GM12878 (cell line): ENCODE results near the gene ATXN2. TPM values are rescaled to one million over a fixed set of nuclear protein-coding genes. Genes with fewer than 3 reads are reported as not detected.

ENCODE experiments used
- ATAC-seq: fragments of 200-7000 bp; cut with Tn5 transposase; 3 replicates; pipeline ENCODE4 v1.9.1; 2020; ENCODE audit warnings: mild to moderate bottlenecking, moderate library complexity
- BruUV-seq: library from RNA; stranded (reverse); fragments of 400-500 nt; replicated peaks from 2 replicates; lab custom pipeline; 2021; lab: Mats Ljungman, UMichigan
- CTCF ChIA-PET: fragments of 300-600 bp; sonication (Branson Sonifier 250); formaldehyde crosslinking; extraction: SDS; loops from one replicate; lab custom pipeline; 2021; ENCODE audit warnings: inconsistent platforms; lab: Yijun Ruan, JAX
- POLR2A ChIA-PET: fragments of 350-600 bp; formaldehyde crosslinking; extraction: SDS; loops from one replicate; lab custom pipeline; 2021; ENCODE audit warnings: inconsistent platforms; lab: Charles Lee
- RAD21 ChIA-PET: fragments of 300-600 bp; sonication (Branson Sonifier 250); formaldehyde crosslinking; loops from one replicate; lab custom pipeline; 2023; ENCODE audit warnings: antibody characterized with exemption; ENCODE audit not compliant: unreplicated experiment; lab: Charles Lee
- SMC1A ChIA-PET: fragments of 300-600 bp; sonication (Branson Sonifier 250); formaldehyde crosslinking; loops from one replicate; lab custom pipeline; 2023; ENCODE audit not compliant: unreplicated experiment, uncharacterized antibody; lab: Charles Lee
- DNase-seq: peaks from one replicate; pipeline ENCODE4 v3.0.0-alpha.2; 2011; ENCODE audit warnings: low read depth, low spot score
- FAIRE-seq: peaks from 3 replicates; lab custom pipeline; 2011; peaks lifted over from hg19 to GRCh38; lab: Jason Lieb, UNC
- H2AFZ ChIP-seq: 2 replicates; pipeline ENCODE4 v1.6.0; 2011; ENCODE audit warnings: low read depth, low read length, control low read depth; ENCODE audit not compliant: control insufficient read depth
- H3K27ac ChIP-seq: 2 replicates; pipeline ENCODE4 v1.5.1; 2011; ENCODE audit warnings: control low read depth; ENCODE audit not compliant: control insufficient read depth, insufficient read depth
- H3K27me3 ChIP-seq, 2 experiments: replicated peaks in 1 of 2; 2 replicates each; pipeline versions ENCODE4 v1.6.0 to v1.6.1; 2011; ENCODE audit warnings: low read length in 1 of 2; ENCODE audit not compliant: control insufficient read depth in 2 of 2, insufficient read depth in 2 of 2
- H3K36me3 ChIP-seq, 2 experiments: 2 replicates each; pipeline ENCODE4 v1.5.1; 2011; ENCODE audit warnings: low read length in 1 of 2; ENCODE audit not compliant: control insufficient read depth in 2 of 2, insufficient read depth in 2 of 2
- H3K4me1 ChIP-seq: 2 replicates; pipeline ENCODE4 v1.6.1; 2011; ENCODE audit warnings: mild to moderate bottlenecking, low read length, moderate library complexity, mixed read lengths; ENCODE audit not compliant: control insufficient read depth, insufficient read depth
- H3K4me2 ChIP-seq: 2 replicates; pipeline ENCODE4 v1.6.0; 2011; ENCODE audit warnings: control low read depth; ENCODE audit not compliant: control insufficient read depth, insufficient read depth
- H3K4me3 ChIP-seq: fragments of 200-600 bp; sonication (generic); 2 replicates; pipeline ENCODE4 v1.5.1; 2016
- H3K79me2 ChIP-seq: 2 replicates; pipeline ENCODE4 v1.6.0; 2011; ENCODE audit warnings: low read length; ENCODE audit not compliant: control insufficient read depth, insufficient read depth
- H3K9ac ChIP-seq: 2 replicates; pipeline ENCODE4 v1.8.0; 2011; ENCODE audit warnings: low read length, control low read depth, mixed read lengths; ENCODE audit not compliant: control insufficient read depth, insufficient read depth
- H3K9me3 ChIP-seq: replicated peaks from 3 replicates; pipeline ENCODE4 v1.5.1; 2011; ENCODE audit warnings: mild to moderate bottlenecking, low read length; ENCODE audit not compliant: control insufficient read depth, insufficient read depth
- H4K20me1 ChIP-seq: 2 replicates; pipeline ENCODE4 v1.6.0; 2011; ENCODE audit not compliant: control insufficient read depth, insufficient read depth
- ASH2L ChIP-seq: fragments of 300-600, 200-600 bp; sonication (generic); IDR thresholded peaks from 2 replicates; pipeline ENCODE4 v1.6.1; 2017; ENCODE audit warnings: low read depth, mild to moderate bottlenecking, borderline replicate concordance
- ATF7 ChIP-seq: fragments of 450-650 bp; IDR thresholded peaks from 2 replicates; pipeline ENCODE4 v1.6.1; 2016; ENCODE audit warnings: low read depth, mild to moderate bottlenecking
- EED ChIP-seq: sonication (generic); IDR thresholded peaks from 2 replicates; pipeline ENCODE4 v1.6.1; 2016; ENCODE audit warnings: antibody characterized with exemption, low read depth
- MEF2A ChIP-seq: IDR thresholded peaks from 2 replicates; pipeline ENCODE4 v1.6.1; 2011; ENCODE audit warnings: low read depth, mild to moderate bottlenecking, low read length, moderate library complexity; ENCODE audit not compliant: insufficient read depth
- MXI1 ChIP-seq: fragments of 150-350 bp; IDR thresholded peaks from 2 replicates; pipeline ENCODE4 v1.6.1; 2011; ENCODE audit warnings: low read depth, mild to moderate bottlenecking, inconsistent platforms, low read length, improper control_type of control experiment
- POLR2A ChIP-seq: IDR thresholded peaks from 2 replicates; pipeline ENCODE4 v1.6.1; 2011; ENCODE audit warnings: low read depth, mild to moderate bottlenecking, low read length
- SIX5 ChIP-seq: IDR thresholded peaks from 2 replicates; pipeline ENCODE4 v1.6.1; 2011; ENCODE audit warnings: mild to moderate bottlenecking, low read depth, low read length, moderate library complexity; ENCODE audit not compliant: severe bottlenecking
- WGBS: methylation state at CpG from one replicate; pipeline ENCODE4 v1.1.6; 2016; ENCODE audit warnings: low lambda C conversion rate; ENCODE audit not compliant: insufficient replicate concordance, insufficient coverage; ENCODE audit errors: missing lambda C conversion rate; 5-methylcytosine and 5-hydroxymethylcytosine counted together
- in situ Hi-C: fragments of 300-500 bp; cut with MboI; formaldehyde crosslinking; loops from 9 replicates; pipeline ENCODE4 v1.14.3; 2018; ENCODE audit warnings: mixed read lengths
- intact Hi-C: fragments of 100-400 bp; cut with micrococcal nuclease; formaldehyde crosslinking; loops from one replicate; pipeline ENCODE4 v1.14.2; 2022; ENCODE audit not compliant: unreplicated experiment
- polyA plus RNA-seq, 11 experiments: library from polyadenylated mRNA; depleted of rRNA in 4 of 11; unstranded in 6 of 11; stranded (reverse) in 5 of 11; fragments of >200 nt; fragmentation: Nextera tagmentation in 4 of 11; fragmentation: Illumina TruSeq in 1 of 11; extraction: Ambion mirVana in 4 of 11; extraction: Trizol in 1 of 11; gene quantifications; 1 replicate in 1 of 11; 2 replicates in 10 of 11; pipeline versions ENCODE4 v1.2.1 to v1.2.3, GENCODE V29; 2011 to 2016; ENCODE audit warnings: inconsistent platforms in 2 of 11, missing spikeins in 2 of 11, low read depth in 1 of 11
- total RNA-seq, 4 experiments: library from RNA; depleted of rRNA in 3 of 4; stranded (reverse); fragments of >200 nt in 3 of 4; fragmentation: Illumina TruSeq in 1 of 4; extraction: Trizol in 1 of 4; gene quantifications; 2 replicates each; pipeline versions ENCODE4 v1.2.1 to v1.2.3, GENCODE V29; 2013 to 2021
- TF ChIP-seq, protein P1 (sequence below): fragments of 450-650 bp; IDR thresholded peaks from 2 replicates; pipeline ENCODE4 v1.6.1; 2018; ENCODE audit warnings: borderline replicate concordance, mild to moderate bottlenecking; ENCODE audit not compliant: partially characterized antibody
- TF ChIP-seq, protein P2 (sequence below): fragments of 450-650 bp; IDR thresholded peaks from 2 replicates; pipeline ENCODE4 v1.6.1; 2017; ENCODE audit warnings: mild to moderate bottlenecking
- TF ChIP-seq, protein P3 (sequence below): fragments of 450-650 bp; formaldehyde crosslinking; IDR thresholded peaks from 2 replicates; pipeline ENCODE4 v1.5.0; 2022; ENCODE audit warnings: mild to moderate bottlenecking, missing genetic modification characterization
- TF ChIP-seq, protein P4 (sequence below): IDR thresholded peaks from 2 replicates; pipeline ENCODE4 v1.6.1; 2011; ENCODE audit warnings: low read depth, low read length, improper control_type of control experiment, borderline replicate concordance

ATXN2 gene
- total and polyA plus RNA-seq, 10 of the 15 experiments (the other 5 are each of a cell fraction or from before 2014, with no cell fraction given), result 8.8 to 31.5 (median 19.0) TPM

DNA sequence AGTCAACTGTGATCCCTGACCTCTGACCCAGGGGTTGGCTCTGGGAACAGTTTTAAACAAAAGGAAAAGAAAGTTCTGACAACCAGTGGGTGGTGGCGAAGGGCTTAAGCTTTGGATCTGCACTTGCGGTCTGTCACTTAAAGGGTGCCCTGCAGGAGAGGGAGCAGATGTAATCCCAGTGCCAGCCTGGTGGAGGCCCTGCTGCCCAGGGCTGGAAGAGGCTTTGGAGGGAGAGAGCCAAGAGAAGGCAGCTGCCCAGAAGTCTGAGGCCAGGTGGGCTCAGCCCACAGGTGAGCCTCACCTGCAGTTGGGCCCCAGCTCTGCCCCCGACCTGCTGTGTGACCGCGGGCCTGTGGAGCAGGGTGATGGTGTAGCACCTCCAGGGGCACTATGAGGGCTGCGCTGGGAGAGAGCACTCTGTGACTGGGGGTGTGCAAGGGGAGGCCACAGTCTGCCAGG is 174.3 kb downstream of the ATXN2 start:
- in situ Hi-C loops, result loop anchor here (25.0 kb wide), 1 partner anchor 1787 kb away; the partner anchor contains the start of gene TPCN1
- no peak for TF ChIP-seq MXI1
- no peak for TF ChIP-seq EED
- TF ChIP-seq, protein P1, sequence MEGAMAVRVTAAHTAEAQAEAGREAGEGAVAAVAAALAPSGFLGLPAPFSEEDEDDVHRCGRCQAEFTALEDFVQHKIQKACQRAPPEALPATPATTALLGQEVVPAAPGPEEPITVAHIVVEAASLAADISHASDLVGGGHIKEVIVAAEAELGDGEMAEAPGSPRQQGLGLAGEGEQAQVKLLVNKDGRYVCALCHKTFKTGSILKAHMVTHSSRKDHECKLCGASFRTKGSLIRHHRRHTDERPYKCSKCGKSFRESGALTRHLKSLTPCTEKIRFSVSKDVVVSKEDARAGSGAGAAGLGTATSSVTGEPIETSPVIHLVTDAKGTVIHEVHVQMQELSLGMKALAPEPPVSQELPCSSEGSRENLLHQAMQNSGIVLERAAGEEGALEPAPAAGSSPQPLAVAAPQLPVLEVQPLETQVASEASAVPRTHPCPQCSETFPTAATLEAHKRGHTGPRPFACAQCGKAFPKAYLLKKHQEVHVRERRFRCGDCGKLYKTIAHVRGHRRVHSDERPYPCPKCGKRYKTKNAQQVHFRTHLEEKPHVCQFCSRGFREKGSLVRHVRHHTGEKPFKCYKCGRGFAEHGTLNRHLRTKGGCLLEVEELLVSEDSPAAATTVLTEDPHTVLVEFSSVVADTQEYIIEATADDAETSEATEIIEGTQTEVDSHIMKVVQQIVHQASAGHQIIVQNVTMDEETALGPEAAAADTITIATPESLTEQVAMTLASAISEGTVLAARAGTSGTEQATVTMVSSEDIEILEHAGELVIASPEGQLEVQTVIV, result no peak
- no peak for TF ChIP-seq SIX5
- TF ChIP-seq, protein P2, sequence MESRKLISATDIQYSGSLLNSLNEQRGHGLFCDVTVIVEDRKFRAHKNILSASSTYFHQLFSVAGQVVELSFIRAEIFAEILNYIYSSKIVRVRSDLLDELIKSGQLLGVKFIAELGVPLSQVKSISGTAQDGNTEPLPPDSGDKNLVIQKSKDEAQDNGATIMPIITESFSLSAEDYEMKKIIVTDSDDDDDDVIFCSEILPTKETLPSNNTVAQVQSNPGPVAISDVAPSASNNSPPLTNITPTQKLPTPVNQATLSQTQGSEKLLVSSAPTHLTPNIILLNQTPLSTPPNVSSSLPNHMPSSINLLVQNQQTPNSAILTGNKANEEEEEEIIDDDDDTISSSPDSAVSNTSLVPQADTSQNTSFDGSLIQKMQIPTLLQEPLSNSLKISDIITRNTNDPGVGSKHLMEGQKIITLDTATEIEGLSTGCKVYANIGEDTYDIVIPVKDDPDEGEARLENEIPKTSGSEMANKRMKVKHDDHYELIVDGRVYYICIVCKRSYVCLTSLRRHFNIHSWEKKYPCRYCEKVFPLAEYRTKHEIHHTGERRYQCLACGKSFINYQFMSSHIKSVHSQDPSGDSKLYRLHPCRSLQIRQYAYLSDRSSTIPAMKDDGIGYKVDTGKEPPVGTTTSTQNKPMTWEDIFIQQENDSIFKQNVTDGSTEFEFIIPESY, result no peak
- TF ChIP-seq, protein P3, sequence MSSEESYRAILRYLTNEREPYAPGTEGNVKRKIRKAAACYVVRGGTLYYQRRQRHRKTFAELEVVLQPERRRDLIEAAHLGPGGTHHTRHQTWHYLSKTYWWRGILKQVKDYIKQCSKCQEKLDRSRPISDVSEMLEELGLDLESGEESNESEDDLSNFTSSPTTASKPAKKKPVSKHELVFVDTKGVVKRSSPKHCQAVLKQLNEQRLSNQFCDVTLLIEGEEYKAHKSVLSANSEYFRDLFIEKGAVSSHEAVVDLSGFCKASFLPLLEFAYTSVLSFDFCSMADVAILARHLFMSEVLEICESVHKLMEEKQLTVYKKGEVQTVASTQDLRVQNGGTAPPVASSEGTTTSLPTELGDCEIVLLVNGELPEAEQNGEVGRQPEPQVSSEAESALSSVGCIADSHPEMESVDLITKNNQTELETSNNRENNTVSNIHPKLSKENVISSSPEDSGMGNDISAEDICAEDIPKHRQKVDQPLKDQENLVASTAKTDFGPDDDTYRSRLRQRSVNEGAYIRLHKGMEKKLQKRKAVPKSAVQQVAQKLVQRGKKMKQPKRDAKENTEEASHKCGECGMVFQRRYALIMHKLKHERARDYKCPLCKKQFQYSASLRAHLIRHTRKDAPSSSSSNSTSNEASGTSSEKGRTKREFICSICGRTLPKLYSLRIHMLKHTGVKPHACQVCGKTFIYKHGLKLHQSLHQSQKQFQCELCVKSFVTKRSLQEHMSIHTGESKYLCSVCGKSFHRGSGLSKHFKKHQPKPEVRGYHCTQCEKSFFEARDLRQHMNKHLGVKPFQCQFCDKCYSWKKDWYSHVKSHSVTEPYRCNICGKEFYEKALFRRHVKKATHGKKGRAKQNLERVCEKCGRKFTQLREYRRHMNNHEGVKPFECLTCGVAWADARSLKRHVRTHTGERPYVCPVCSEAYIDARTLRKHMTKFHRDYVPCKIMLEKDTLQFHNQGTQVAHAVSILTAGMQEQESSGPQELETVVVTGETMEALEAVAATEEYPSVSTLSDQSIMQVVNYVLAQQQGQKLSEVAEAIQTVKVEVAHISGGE, result no peak
- peak; percentile 45 for TF ChIP-seq POLR2A
- TF ChIP-seq, protein P4, sequence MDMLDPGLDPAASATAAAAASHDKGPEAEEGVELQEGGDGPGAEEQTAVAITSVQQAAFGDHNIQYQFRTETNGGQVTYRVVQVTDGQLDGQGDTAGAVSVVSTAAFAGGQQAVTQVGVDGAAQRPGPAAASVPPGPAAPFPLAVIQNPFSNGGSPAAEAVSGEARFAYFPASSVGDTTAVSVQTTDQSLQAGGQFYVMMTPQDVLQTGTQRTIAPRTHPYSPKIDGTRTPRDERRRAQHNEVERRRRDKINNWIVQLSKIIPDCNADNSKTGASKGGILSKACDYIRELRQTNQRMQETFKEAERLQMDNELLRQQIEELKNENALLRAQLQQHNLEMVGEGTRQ, result no peak
- no peak for TF ChIP-seq ATF7
- TF ChIP-seq ASH2L, result no peak
- no peak for TF ChIP-seq MEF2A

More for the DNA sequence above, 174.3 kb downstream of the ATXN2 start:
- Histone ChIP-seq H3K27ac (no peak overlapping the region), H3K4me2 (no peak overlapping the region), H3K36me3 (peaks cover 14 to 25% of the 10 kb centered on the region in 2 experiments), H3K9me3 (no peaks in the 10 kb centered on the region), H3K4me1 (peaks cover 41% of the 10 kb centered on the region), H3K79me2 (peaks cover 62% of the 10 kb centered on the region), H3K27me3 (no peaks in the 10 kb centered on the region), H2AFZ (no peak overlapping the region), H3K4me3 (no peak overlapping the region), H3K9ac (no peak overlapping the region), H4K20me1 (peaks cover 7% of the 10 kb centered on the region; the same call in 1 of the 2 replicates)
- FAIRE-seq (no peak), DNase-seq (no peak), ATAC-seq (peak; percentile 12; the same call in 2 of the 3 replicates)
- ChIA-PET RAD21 (interaction anchor here (0.6 to 2.1 kb wide), 2 partner anchors 27 to 672 kb away, joined by 3 to 5 read pairs; no protein-coding TSS in a partner anchor), SMC1A (interaction anchor here (1.4 to 7.7 kb wide), 3 partner anchors 13 to 26 kb away, joined by 3 to 57 read pairs (median 14); no protein-coding TSS in a partner anchor), CTCF (interaction anchor here (0.7 to 10.2 kb wide), 3 partner anchors 12 to 22 kb away, joined by 3 to 160 read pairs (median 5); no protein-coding TSS in a partner anchor), POLR2A (interaction anchor here (1.2 to 12.0 kb wide), 3 partner anchors 10 to 26 kb away, joined by 3 to 188 read pairs (median 4); partner anchors contain the start of gene SH2B3)
- WGBS, result 97% methylated on average over 6 of the region's 6 CpGs
- intact Hi-C loops, result no loop called here
- BruUV-seq, result no TSS peak
